Astrocyte of the spinal cord (primary cell): ENCODE data around the gene LSAMP.

Experiments
- DNase-seq: peaks from one replicate; pipeline ENCODE4 v3.0.0; 2011; ENCODE audit warnings: low read depth, low spot score
- H3K4me3 ChIP-seq: 2 replicates; pipeline ENCODE4 v1.5.1; 2011; ENCODE audit warnings: low read depth, mild to moderate bottlenecking, low read length, moderate library complexity
- in situ Hi-C: cut with HindIII; loops from 2 replicates; pipeline ENCODE4 v1.10.0; 2017; ENCODE audit warnings: low sequenced_read_pairs
- TF ChIP-seq, protein P1 (sequence below): IDR thresholded peaks from 2 replicates; pipeline ENCODE4 v1.5.1; 2012; ENCODE audit warnings: low read depth, mild to moderate bottlenecking, low read length, inconsistent platforms

Gene LSAMP

DNA sequence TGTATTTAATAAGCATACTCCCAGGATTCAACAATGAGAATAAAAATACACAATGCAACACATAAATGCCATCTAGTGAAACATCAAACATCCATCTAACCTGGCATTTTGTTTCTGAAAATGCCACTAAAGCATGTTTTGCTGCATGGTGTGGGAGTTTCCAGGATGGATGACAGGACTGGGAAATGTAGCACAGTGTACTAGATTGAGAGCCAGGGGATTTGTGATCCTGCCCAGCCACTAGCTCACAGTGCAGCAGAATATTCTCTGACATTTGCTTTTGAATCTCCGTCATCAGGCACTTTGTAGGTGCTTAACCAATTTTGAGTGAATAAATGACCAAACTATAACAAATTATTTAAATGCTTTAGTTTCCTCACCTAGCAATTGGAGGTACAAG, 417.1 kb downstream of the LSAMP start:
- no peak overlapping the region for H3K4me3 ChIP-seq
- DNase-seq, result no peak
- in situ Hi-C loops, result no loop called here
- TF ChIP-seq, protein P1, sequence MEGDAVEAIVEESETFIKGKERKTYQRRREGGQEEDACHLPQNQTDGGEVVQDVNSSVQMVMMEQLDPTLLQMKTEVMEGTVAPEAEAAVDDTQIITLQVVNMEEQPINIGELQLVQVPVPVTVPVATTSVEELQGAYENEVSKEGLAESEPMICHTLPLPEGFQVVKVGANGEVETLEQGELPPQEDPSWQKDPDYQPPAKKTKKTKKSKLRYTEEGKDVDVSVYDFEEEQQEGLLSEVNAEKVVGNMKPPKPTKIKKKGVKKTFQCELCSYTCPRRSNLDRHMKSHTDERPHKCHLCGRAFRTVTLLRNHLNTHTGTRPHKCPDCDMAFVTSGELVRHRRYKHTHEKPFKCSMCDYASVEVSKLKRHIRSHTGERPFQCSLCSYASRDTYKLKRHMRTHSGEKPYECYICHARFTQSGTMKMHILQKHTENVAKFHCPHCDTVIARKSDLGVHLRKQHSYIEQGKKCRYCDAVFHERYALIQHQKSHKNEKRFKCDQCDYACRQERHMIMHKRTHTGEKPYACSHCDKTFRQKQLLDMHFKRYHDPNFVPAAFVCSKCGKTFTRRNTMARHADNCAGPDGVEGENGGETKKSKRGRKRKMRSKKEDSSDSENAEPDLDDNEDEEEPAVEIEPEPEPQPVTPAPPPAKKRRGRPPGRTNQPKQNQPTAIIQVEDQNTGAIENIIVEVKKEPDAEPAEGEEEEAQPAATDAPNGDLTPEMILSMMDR, result no peak

DNA sequence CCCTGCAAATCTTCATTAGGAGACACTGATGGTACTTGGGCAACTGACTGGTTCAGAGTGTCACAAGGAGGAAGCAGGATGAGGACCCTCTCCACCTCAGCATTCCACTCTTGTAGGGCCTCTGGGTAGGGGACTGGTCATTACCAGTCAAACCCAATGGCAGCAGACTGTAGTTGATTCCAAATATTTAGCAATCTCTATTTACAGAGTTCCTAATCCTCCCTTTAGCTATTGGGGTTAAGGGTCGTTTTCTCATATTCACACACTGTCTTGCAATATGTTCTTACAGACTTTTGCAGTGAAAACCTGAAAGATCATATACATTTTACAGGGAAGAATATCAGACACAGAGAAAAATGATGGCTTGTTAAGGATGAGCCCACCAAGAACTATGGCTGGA, 424.3 kb downstream of the LSAMP start:
- TF ChIP-seq, protein P1, result no peak
- no peak overlapping the region for H3K4me3 ChIP-seq
- DNase-seq, result no peak
- in situ Hi-C loops, result no loop called here

DNA sequence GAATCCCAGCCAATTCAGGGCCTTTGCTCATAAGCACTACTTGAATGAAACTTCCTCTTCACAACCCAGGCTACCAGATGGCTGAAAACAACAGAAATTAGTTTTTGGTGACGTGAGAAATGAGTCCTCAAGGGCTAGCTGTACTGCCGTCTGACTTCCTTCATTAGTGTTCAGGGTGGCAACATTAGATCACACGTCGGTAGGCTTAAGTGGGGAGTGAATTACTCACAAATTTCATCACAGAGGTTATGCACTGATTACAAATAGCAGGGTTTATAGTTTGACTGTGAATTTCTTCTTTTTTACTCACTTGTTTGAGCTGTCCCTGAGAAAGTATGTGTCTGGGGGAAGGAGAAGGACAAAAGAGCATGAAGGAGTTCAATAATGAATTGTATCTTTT, 424.8 kb downstream of the LSAMP start:
- no peak overlapping the region for H3K4me3 ChIP-seq
- no peak for DNase-seq
- in situ Hi-C loops, result no loop called here
- TF ChIP-seq, protein P1, result no peak

DNA sequence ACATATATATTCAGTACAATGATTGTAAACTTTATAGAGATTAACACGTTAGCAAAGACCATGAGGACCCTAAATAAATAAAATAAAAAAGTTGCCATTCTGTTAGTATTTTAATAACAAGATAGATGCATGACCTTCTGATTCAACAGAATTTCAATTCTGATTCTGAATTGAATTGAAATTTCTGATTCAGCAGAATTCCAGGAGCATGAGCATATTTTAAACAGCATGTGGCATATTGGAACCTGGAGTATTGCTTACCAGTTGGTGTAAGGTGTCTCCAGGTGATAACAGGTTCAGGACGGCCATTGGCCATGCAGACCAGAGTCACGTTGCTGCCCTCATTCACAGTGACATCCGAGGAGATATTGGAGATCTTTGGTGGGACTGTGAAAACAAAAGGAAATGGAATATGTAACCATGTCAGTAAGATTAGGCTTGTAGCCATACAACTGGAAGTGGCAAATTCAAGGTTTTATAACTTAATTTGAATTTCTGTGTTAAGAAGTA, 426.0 kb downstream of the LSAMP start:
- no peak overlapping the region for H3K4me3 ChIP-seq
- in situ Hi-C loops, result no loop called here
- TF ChIP-seq, protein P1, result no peak
- no peak for DNase-seq

DNA sequence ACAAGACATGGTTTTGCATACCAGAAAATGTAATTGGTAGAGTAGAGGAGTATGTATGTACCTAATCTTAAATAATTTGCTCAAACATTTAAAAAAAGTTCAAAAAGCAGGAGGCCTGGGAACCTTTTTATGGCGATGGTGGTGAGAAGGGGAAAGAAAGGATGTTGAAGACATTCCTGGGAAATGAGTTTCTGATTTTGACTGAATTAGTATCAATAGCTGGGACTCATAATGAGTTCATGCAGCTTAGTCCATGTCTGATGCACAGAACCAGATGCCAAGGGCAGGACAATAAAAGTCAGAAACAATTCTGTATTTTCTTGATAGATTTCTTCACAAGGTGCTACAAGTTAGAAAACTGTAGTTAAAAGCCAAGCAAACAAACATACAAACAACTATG, 426.6 kb downstream of the LSAMP start:
- TF ChIP-seq, protein P1, result no peak
- DNase-seq, result peak; percentile 32
- in situ Hi-C loops, result no loop called here

DNA sequence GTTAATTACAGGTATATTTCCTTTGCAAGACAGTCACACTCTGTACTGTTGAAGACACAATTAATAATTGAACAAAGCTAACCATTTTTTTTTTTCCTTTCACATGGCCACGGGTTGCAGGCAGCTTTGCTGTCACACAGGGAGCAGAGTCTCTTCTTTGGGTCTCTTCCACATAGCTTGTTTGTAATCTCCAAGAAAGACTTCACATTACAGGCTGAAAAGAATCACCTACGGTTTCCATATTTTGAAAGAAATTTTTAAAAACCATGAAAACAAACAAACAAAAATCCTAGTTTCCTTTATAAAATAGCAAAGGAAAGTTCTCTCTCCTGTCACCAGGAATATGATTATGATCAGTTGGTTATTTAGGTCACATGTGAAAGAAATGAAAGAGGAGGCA, 429.4 kb downstream of the LSAMP start:
- no peak for DNase-seq
- H3K4me3 ChIP-seq, result no peak overlapping the region
- in situ Hi-C loops, result no loop called here
- TF ChIP-seq, protein P1, result no peak

More for the DNA sequence above, 426.6 kb downstream of the LSAMP start:
- H3K4me3 ChIP-seq, result no peak overlapping the region

DNA sequence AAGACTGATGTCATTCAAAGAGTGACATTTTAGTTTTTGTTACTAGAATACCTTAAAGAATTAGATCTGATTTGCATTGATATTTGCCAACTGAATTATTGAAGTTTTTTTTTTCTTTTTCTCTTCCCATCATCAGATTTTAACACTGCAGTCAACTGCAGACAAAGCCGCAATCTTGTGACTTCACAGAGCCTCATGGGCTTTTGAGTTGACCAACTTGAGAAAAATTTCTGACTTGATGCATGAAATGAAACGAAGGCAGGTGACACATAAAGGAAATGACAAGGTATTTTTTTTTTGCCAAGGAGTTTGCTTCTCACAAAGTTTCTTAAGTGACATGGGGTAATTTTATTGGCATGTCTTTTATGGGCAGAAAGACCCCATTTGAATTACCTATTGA, 438.3 kb downstream of the LSAMP start:
- DNase-seq, result no peak
- no peak overlapping the region for H3K4me3 ChIP-seq
- in situ Hi-C loops, result no loop called here
- TF ChIP-seq, protein P1, result no peak
